Measurements from ENCODE around the gene SLC12A2. TPM values are rescaled to one million over a fixed set of nuclear protein-coding genes. Genes with fewer than 3 reads are reported as not detected.

The SLC12A2 gene
- total RNA-seq, 2 donors from 2014 or later: 51.3 to 195 TPM

GRCh38 chr5:128225245-128226030 is 141.9 kb downstream of the SLC12A2 start:
- 94% methylated on average over 2 of the region's 2 CpGs for WGBS

GRCh38 chr5:128228008-128228407 is 144.4 kb downstream of the SLC12A2 start:
- no peak for DNase-seq (ENCODE audit: low spot score)
- TF ChIP-seq POLR2A (IDR thresholded peaks at IDR 0.05) (no peak), CTCF (IDR thresholded peaks at IDR 0.05) (no peak), POLR2AphosphoS5 (IDR thresholded peaks at IDR 0.05) (no peak)
- Histone ChIP-seq H3K9me3 (no peaks in the 10 kb centered on the region), H3K27ac (no peak overlapping the region), H3K4me1 (replicated peaks) (no peaks in the 10 kb centered on the region), H3K36me3 (no peaks in the 10 kb centered on the region), H3K4me3 (no peak overlapping the region), H3K27me3 (replicated peaks; ENCODE audit: insufficient read depth) (no peaks in the 10 kb centered on the region)
- intact Hi-C loops (cut with DNase I): no loop called here
- WGBS: 50% methylated on average over 3 of the region's 3 CpGs

More at GRCh38 chr5:128225245-128226030, 141.9 kb downstream of the SLC12A2 start:
- H3K4me1 ChIP-seq (replicated peaks): no peaks in the 10 kb centered on the region
- no peak overlapping the region for H3K27ac ChIP-seq
- no peaks in the 10 kb centered on the region for H3K36me3 ChIP-seq
- no peak overlapping the region for H3K4me3 ChIP-seq
- H3K9me3 ChIP-seq: no peaks in the 10 kb centered on the region
- TF ChIP-seq CTCF (IDR thresholded peaks at IDR 0.05): no peak
- TF ChIP-seq POLR2A (IDR thresholded peaks at IDR 0.05): no peak
- no peak for TF ChIP-seq POLR2AphosphoS5 (IDR thresholded peaks at IDR 0.05)
- H3K27me3 ChIP-seq (replicated peaks; ENCODE audit: insufficient read depth): no peaks in the 10 kb centered on the region
- intact Hi-C loops (cut with DNase I): no loop called here
- no peak for DNase-seq (ENCODE audit: low spot score)

GRCh38 chr5:128228521-128228920 is 145.0 kb downstream of the SLC12A2 start:
- Histone ChIP-seq H3K27ac (no peak overlapping the region), H3K27me3 (replicated peaks; ENCODE audit: insufficient read depth) (no peaks in the 10 kb centered on the region), H3K36me3 (no peaks in the 10 kb centered on the region), H3K9me3 (no peaks in the 10 kb centered on the region), H3K4me3 (no peak overlapping the region), H3K4me1 (replicated peaks) (no peaks in the 10 kb centered on the region)
- DNase-seq (ENCODE audit: low spot score): no peak
- no peak for TF ChIP-seq CTCF (IDR thresholded peaks at IDR 0.05)
- TF ChIP-seq POLR2AphosphoS5 (IDR thresholded peaks at IDR 0.05): no peak
- no peak for TF ChIP-seq POLR2A (IDR thresholded peaks at IDR 0.05)
- WGBS: 8% methylated on average over 3 of the region's 3 CpGs
- intact Hi-C loops (cut with DNase I): no loop called here

- intact Hi-C loops (cut with DNase I): no loop called here
- H3K4me1 ChIP-seq (replicated peaks): no peaks in the 10 kb centered on the region
- no peak overlapping the region for H3K4me3 ChIP-seq
- H3K27ac ChIP-seq: no peak overlapping the region
- no peaks in the 10 kb centered on the region for H3K27me3 ChIP-seq (replicated peaks; ENCODE audit: insufficient read depth)
- no peak for TF ChIP-seq CTCF (IDR thresholded peaks at IDR 0.05)
- TF ChIP-seq POLR2A (IDR thresholded peaks at IDR 0.05): no peak
- no peak for TF ChIP-seq POLR2AphosphoS5 (IDR thresholded peaks at IDR 0.05)
- no peaks in the 10 kb centered on the region for H3K9me3 ChIP-seq
- 93% methylated on average over 7 of the region's 7 CpGs for WGBS
- no peak for DNase-seq (ENCODE audit: low spot score)
- H3K36me3 ChIP-seq: no peaks in the 10 kb centered on the region
Observed at GRCh38 chr5:128234928-128235641, 151.5 kb downstream of the SLC12A2 start.

Data from prostate gland (tissue), 2 donors.